ENCODE measurements around the gene GTSF1L. TPM values are rescaled to one million over a fixed set of nuclear protein-coding genes. Genes with fewer than 3 reads are reported as not detected.
A peak's percentile ranks its signal among the peaks of the same experiment; 100 is the strongest.
"Not testable (repeated sequence)": the region's sequence is repeated elsewhere in the genome, so short reads cannot be mapped to it uniquely, and the experiment has no call there.

Gene GTSF1L
- total RNA-seq, 1 donor from 2014 or later: 1.3 TPM

- no peaks in the 10 kb centered on the region for H3K36me3 Mint-ChIP-seq (ENCODE audit: low read depth)
- TF ChIP-seq CTCF (IDR thresholded peaks at IDR 0.05): no peak
- no peak overlapping the region for H3K27ac Mint-ChIP-seq
- no peaks in the 10 kb centered on the region for H3K9me3 Mint-ChIP-seq
- ATAC-seq (ENCODE audit: low read depth) (no peak), DNase-seq (no peak)
- intact Hi-C loops (cut with micrococcal nuclease): no loop called here
- peaks cover 13% of the 10 kb centered on the region for H3K27me3 Mint-ChIP-seq
- no peak overlapping the region for H3K4me3 Mint-ChIP-seq
- CTCF ChIA-PET: no interaction called here
- POLR2A ChIA-PET: interaction anchor here (0.6 kb wide), 1 partner anchor 13 kb away, joined by 6 read pairs; no protein-coding TSS in a partner anchor
- no peaks in the 10 kb centered on the region for H3K4me1 Mint-ChIP-seq
These were observed 40.1 kb upstream of the GTSF1L start for GRCh38 chr20:43766917-43767316.

GRCh38 chr20:43766385-43766784 is 39.6 kb upstream of the GTSF1L start:
- peaks cover 10% of the 10 kb centered on the region for H3K27me3 Mint-ChIP-seq
- H3K9me3 Mint-ChIP-seq: no peaks in the 10 kb centered on the region
- no peak overlapping the region for H3K4me3 Mint-ChIP-seq
- H3K27ac Mint-ChIP-seq: no peak overlapping the region
- CTCF ChIA-PET: no interaction called here
- no peaks in the 10 kb centered on the region for H3K36me3 Mint-ChIP-seq (ENCODE audit: low read depth)
- intact Hi-C loops (cut with micrococcal nuclease): no loop called here
- H3K4me1 Mint-ChIP-seq: no peaks in the 10 kb centered on the region
- DNase-seq (no peak), ATAC-seq (ENCODE audit: low read depth) (no peak)
- POLR2A ChIA-PET: no interaction called here
- TF ChIP-seq CTCF (IDR thresholded peaks at IDR 0.05): no peak

GRCh38 chr20:43765916-43766315 is 39.1 kb upstream of the GTSF1L start:
- no peak for TF ChIP-seq CTCF (IDR thresholded peaks at IDR 0.05)
- CTCF ChIA-PET: no interaction called here

GRCh38 chr20:43762911-43763310 is 36.1 kb upstream of the GTSF1L start:
- no peak overlapping the region for H3K27ac Mint-ChIP-seq
- CTCF ChIA-PET: interaction anchor here (0.8 kb wide), 1 partner anchor 13 kb away, joined by 3 read pairs; no protein-coding TSS in a partner anchor
- ATAC-seq (ENCODE audit: low read depth): no peak
- H3K4me1 Mint-ChIP-seq: no peaks in the 10 kb centered on the region
- no peak overlapping the region for H3K4me3 Mint-ChIP-seq
- H3K36me3 Mint-ChIP-seq (ENCODE audit: low read depth): no peaks in the 10 kb centered on the region
- H3K27me3 Mint-ChIP-seq: peaks cover 4% of the 10 kb centered on the region
- no peak for DNase-seq
- POLR2A ChIA-PET: no interaction called here
- H3K9me3 Mint-ChIP-seq: no peaks in the 10 kb centered on the region
- intact Hi-C loops (cut with micrococcal nuclease): no loop called here
- TF ChIP-seq CTCF (IDR thresholded peaks at IDR 0.05): no peak

More at GRCh38 chr20:43765916-43766315, 39.1 kb upstream of the GTSF1L start:
- intact Hi-C loops (cut with micrococcal nuclease): no loop called here
- Mint-ChIP-seq H3K27me3 (peaks cover 9% of the 10 kb centered on the region), H3K36me3 (ENCODE audit: low read depth) (no peaks in the 10 kb centered on the region), H3K4me1 (no peaks in the 10 kb centered on the region), H3K9me3 (no peaks in the 10 kb centered on the region), H3K27ac (no peak overlapping the region), H3K4me3 (no peak overlapping the region)
- POLR2A ChIA-PET: no interaction called here
- ATAC-seq (ENCODE audit: low read depth) (no peak), DNase-seq (no peak)

- DNase-seq (no peak), ATAC-seq (ENCODE audit: low read depth) (no peak)
- no peak for TF ChIP-seq CTCF (IDR thresholded peaks at IDR 0.05)
- no peak overlapping the region for H3K4me3 Mint-ChIP-seq
- no peaks in the 10 kb centered on the region for H3K4me1 Mint-ChIP-seq
- no peaks in the 10 kb centered on the region for H3K36me3 Mint-ChIP-seq (ENCODE audit: low read depth)
- peaks cover 1% of the 10 kb centered on the region for H3K27me3 Mint-ChIP-seq
- ChIA-PET CTCF (no interaction called here), POLR2A (interaction anchor here (0.6 kb wide), 2 partner anchors 131 to 305 kb away, joined by 4 to 9 read pairs; no protein-coding TSS in a partner anchor)
- intact Hi-C loops (cut with micrococcal nuclease): no loop called here
- no peak overlapping the region for H3K27ac Mint-ChIP-seq
- H3K9me3 Mint-ChIP-seq: no peaks in the 10 kb centered on the region
These were observed 34.9 kb upstream of the GTSF1L start for GRCh38 chr20:43761386-43762340.

GRCh38 chr20:43757888-43758287 is 31.1 kb upstream of the GTSF1L start:
- H3K4me1 Mint-ChIP-seq; intact Hi-C loops (cut with micrococcal nuclease); H3K4me3 Mint-ChIP-seq; H3K27ac Mint-ChIP-seq; H3K36me3 Mint-ChIP-seq (ENCODE audit: low read depth); CTCF ChIA-PET; H3K27me3 Mint-ChIP-seq; DNase-seq; H3K9me3 Mint-ChIP-seq: not testable (repeated sequence)
- ATAC-seq (ENCODE audit: low read depth): peak; percentile 10
- POLR2A ChIA-PET: interaction anchor here (0.6 to 0.7 kb wide), 2 partner anchors 81 to 171 kb away, joined by 3 to 10 read pairs; no protein-coding TSS in a partner anchor

Data from activated B cell treated with CpG ODN at 0.5 μM for 24 hours (primary cell).